Measurements from ENCODE around the gene DCC.

DNA sequence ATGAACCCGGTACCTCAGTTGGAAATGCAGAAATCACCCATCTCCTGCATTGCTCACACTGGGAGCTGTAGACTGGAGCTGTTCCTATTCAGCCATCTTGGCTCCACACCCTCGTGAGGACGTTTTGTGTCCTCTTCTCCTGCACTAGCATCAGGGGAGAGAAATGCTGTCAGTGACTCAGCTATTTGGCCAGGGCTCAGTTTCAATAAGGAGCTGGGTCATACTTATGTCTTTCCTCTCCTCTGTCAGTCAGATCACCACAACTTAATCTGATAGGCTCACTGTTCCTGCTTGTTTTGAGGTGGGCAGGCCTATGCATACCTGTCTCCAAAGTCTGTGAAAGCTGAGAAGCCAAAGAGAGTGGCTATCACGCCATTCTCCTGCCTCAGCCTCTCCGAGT is 921.2 kb downstream of the DCC start:
- TF ChIP-seq POLR2AphosphoS5 (IDR thresholded peaks at IDR 0.05), result no peak
- TF ChIP-seq CTCF (IDR thresholded peaks at IDR 0.05), result no peak
